Gastroesophageal sphincter (tissue), 4 donors: ENCODE measurements around the gene RIPOR2. TPM values are rescaled to one million over a fixed set of nuclear protein-coding genes. Genes with fewer than 3 reads are reported as not detected.

Experiments
- ATAC-seq: fragments of 150-250 bp; one replicate; pipeline ENCODE4 v1.9.1; 2016; ENCODE audit warnings: mild to moderate bottlenecking, moderate library complexity
- H3K27ac ChIP-seq, 4 donors: fragments of 200-600 bp; sonication (generic) in 3 of 4; 1 replicate in 3 of 4; 2 replicates in 1 of 4; pipeline ENCODE4 v1.5.1; 2016 to 2019
- H3K27me3 ChIP-seq: fragments of 200-600 bp; sonication (generic); one replicate; pipeline ENCODE4 v1.5.1; 2019
- H3K36me3 ChIP-seq, 2 donors: fragments of 200-600 bp; sonication (generic); one replicate each; pipeline ENCODE4 v1.5.1; 2019; ENCODE audit warnings: control low read depth in 1 of 2
- H3K4me1 ChIP-seq, 3 donors: fragments of 200-600 bp; sonication (generic); 1 replicate in 2 of 3; 2 replicates in 1 of 3; pipeline ENCODE4 v1.5.1; 2016 to 2019; ENCODE audit warnings: control low read depth in 2 of 3
- H3K4me3 ChIP-seq, 2 donors: fragments of 200-600 bp; sonication (generic); one replicate each; pipeline ENCODE4 v1.5.1; 2019; ENCODE audit warnings: mild to moderate bottlenecking in 1 of 2, moderate library complexity in 1 of 2
- H3K9me3 ChIP-seq, 3 donors: fragments of 200-600 bp; sonication (generic); one replicate each; pipeline ENCODE4 v1.5.1; 2017 to 2019; ENCODE audit warnings: control low read depth in 2 of 3
- EP300 ChIP-seq: sonication (generic); formaldehyde crosslinking; IDR thresholded peaks from one replicate; pipeline ENCODE4 v1.6.1; 2017; ENCODE audit warnings: antibody characterized with exemption, mild to moderate bottlenecking
- POLR2A ChIP-seq, 2 donors: fragments of 450-650 bp; IDR thresholded peaks; one replicate each; pipeline ENCODE4 v1.6.1; 2017; ENCODE audit warnings: antibody characterized with exemption in 2 of 2, mild to moderate bottlenecking in 2 of 2, moderate library complexity in 1 of 2
- POLR2AphosphoS5 ChIP-seq: sonication (generic); formaldehyde crosslinking; IDR thresholded peaks from one replicate; pipeline ENCODE4 v1.6.1; 2017; ENCODE audit warnings: antibody characterized with exemption
- WGBS, 2 donors: methylation state at CpG; one replicate each; pipeline ENCODE4 v1.1.5; 2018; ENCODE audit warnings: low coverage in 1 of 2; 5-methylcytosine and 5-hydroxymethylcytosine counted together
- total RNA-seq, 4 donors: library from RNA; depleted of rRNA; stranded (reverse); fragments of >200 nt; gene quantifications; one replicate each; pipeline ENCODE4 v1.1.0, GENCODE V29; 2016
- TF ChIP-seq, protein P1 (sequence below), 4 experiments: fragments of 200-600 bp in 2 of 4; fragments of 450-650 bp in 2 of 4; sonication (generic) in 1 of 4; IDR thresholded peaks; one replicate each; pipeline ENCODE4 v1.5.1; 2017 to 2019; ENCODE audit warnings: antibody characterized with exemption in 4 of 4, mild to moderate bottlenecking in 2 of 4, moderate library complexity in 2 of 4

RIPOR2 gene
- total RNA-seq, 4 donors from 2014 or later = 1.7 to 14.9 (median 4.2) TPM

- WGBS, 2 donors = 78 to 88% methylated on average over 4 to 8 of the region's 8 CpGs
These were observed 36.4 kb downstream of the RIPOR2 start for GRCh38 chr6:24899136-24899996.

GRCh38 chr6:24898676-24899075, 37.1 kb downstream of the RIPOR2 start:
- WGBS, 2 donors = 0 to 92% methylated on average over 1 of the region's 1 CpG
- TF ChIP-seq EP300 (no peak), POLR2AphosphoS5 (no peak), POLR2A (IDR thresholded peaks at IDR 0.05) (no peak)
- TF ChIP-seq, protein P1, sequence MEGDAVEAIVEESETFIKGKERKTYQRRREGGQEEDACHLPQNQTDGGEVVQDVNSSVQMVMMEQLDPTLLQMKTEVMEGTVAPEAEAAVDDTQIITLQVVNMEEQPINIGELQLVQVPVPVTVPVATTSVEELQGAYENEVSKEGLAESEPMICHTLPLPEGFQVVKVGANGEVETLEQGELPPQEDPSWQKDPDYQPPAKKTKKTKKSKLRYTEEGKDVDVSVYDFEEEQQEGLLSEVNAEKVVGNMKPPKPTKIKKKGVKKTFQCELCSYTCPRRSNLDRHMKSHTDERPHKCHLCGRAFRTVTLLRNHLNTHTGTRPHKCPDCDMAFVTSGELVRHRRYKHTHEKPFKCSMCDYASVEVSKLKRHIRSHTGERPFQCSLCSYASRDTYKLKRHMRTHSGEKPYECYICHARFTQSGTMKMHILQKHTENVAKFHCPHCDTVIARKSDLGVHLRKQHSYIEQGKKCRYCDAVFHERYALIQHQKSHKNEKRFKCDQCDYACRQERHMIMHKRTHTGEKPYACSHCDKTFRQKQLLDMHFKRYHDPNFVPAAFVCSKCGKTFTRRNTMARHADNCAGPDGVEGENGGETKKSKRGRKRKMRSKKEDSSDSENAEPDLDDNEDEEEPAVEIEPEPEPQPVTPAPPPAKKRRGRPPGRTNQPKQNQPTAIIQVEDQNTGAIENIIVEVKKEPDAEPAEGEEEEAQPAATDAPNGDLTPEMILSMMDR (IDR thresholded peaks at IDR 0.05) = no peak
- Histone ChIP-seq H3K4me1 (no peaks in the 10 kb centered on the region), H3K27me3 (no peaks in the 10 kb centered on the region), H3K4me3 (no peak overlapping the region), H3K27ac (no peak overlapping the region), H3K9me3 (peaks cover 0 to 7% (median 0%) of the 10 kb centered on the region in 3 donors), H3K36me3 (no peaks in the 10 kb centered on the region)
- ATAC-seq = no peak

More at GRCh38 chr6:24899136-24899996, 36.4 kb downstream of the RIPOR2 start:
- H3K36me3 ChIP-seq = no peaks in the 10 kb centered on the region
- no peaks in the 10 kb centered on the region for H3K27me3 ChIP-seq
- ATAC-seq = no peak
- peaks cover 0 to 13% (median 0%) of the 10 kb centered on the region in 3 donors for H3K9me3 ChIP-seq
- TF ChIP-seq EP300 (no peak), POLR2A (IDR thresholded peaks at IDR 0.05) (no peak), POLR2AphosphoS5 (no peak)
- TF ChIP-seq, protein P1 (IDR thresholded peaks at IDR 0.05) = no peak
- no peak overlapping the region for H3K4me3 ChIP-seq
- H3K27ac ChIP-seq = no peak overlapping the region
- H3K4me1 ChIP-seq = no peaks in the 10 kb centered on the region

DNA sequence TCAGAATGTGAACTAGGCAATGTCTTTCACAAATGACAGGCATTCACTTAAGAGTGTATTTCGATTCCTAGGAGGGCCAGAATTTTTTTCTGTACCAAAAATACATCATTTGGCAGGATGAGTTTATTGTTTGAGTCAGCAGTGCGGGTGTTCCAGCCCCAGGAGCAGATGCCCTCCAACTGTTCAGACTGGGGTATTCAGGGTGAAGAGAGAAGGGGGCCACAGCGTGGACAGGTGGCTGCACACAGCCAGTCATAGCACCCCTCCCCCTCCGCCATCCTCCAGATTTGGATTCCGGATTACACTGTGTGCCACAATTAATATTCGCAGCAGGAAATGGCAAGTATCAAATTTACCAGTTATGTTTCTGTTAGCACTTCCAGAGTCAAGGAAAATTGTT, 38.6 kb downstream of the RIPOR2 start:
- Histone ChIP-seq H3K4me1 (no peaks in the 10 kb centered on the region), H3K27me3 (no peaks in the 10 kb centered on the region), H3K9me3 (no peaks in the 10 kb centered on the region), H3K36me3 (no peaks in the 10 kb centered on the region), H3K27ac (no peak overlapping the region), H3K4me3 (no peak overlapping the region)
- no peak for TF ChIP-seq POLR2AphosphoS5
- no peak for ATAC-seq
- 72 to 95% methylated on average over 6 of the region's 6 CpGs for WGBS, 2 donors

DNA sequence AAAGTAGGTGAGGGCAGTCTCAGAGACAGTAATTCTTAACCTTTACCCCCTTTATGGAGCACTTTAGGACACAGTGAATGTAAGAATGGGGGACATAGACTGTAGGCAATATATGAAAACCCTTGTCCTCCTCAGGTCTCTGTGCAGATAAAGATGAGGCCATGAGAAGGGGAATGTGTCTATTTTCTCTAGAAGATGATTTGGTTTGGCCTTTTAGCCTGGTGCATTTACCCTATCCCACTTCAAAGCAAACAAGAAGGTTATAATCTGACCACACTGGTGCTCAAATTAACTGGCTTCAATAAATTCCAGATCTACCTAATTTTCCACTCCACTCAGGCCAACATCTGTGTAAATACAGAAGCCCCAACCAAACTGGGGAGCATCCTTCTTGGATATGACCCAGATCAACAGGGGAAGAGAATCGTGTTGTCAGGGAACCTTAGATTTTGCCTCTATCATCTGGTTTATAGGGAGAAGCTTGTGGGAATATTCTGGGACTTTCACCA, 42.4 kb downstream of the RIPOR2 start:
- H3K4me3 ChIP-seq = no peak overlapping the region
- no peaks in the 10 kb centered on the region for H3K4me1 ChIP-seq
- WGBS, 2 donors = 80% methylated on average over 1 of the region's 1 CpG; no CpG with 5 or more reads in 1 of the 2 donors
- TF ChIP-seq, protein P1 (IDR thresholded peaks at IDR 0.05) = no peak
- no peak for TF ChIP-seq EP300
- TF ChIP-seq POLR2A (IDR thresholded peaks at IDR 0.05) = no peak
- TF ChIP-seq POLR2AphosphoS5 = no peak
- no peak overlapping the region for H3K27ac ChIP-seq
- no peaks in the 10 kb centered on the region for H3K27me3 ChIP-seq
- no peaks in the 10 kb centered on the region for H3K9me3 ChIP-seq
- no peaks in the 10 kb centered on the region for H3K36me3 ChIP-seq
- ATAC-seq = no peak

GRCh38 chr6:24891004-24891403, 44.8 kb downstream of the RIPOR2 start:
- no peak overlapping the region for H3K27ac ChIP-seq
- TF ChIP-seq POLR2A (IDR thresholded peaks at IDR 0.05) (no peak), EP300 (no peak), POLR2AphosphoS5 (no peak)
- TF ChIP-seq, protein P1 (IDR thresholded peaks at IDR 0.05) = no peak
- H3K36me3 ChIP-seq = no peaks in the 10 kb centered on the region
- H3K4me3 ChIP-seq = no peak overlapping the region
- H3K9me3 ChIP-seq = no peaks in the 10 kb centered on the region
- no peaks in the 10 kb centered on the region for H3K4me1 ChIP-seq
- no peak for ATAC-seq
- no peaks in the 10 kb centered on the region for H3K27me3 ChIP-seq
- 61 to 63% methylated on average over 3 of the region's 3 CpGs for WGBS, 2 donors
